ENCODE measurements around the gene OR6K3.

OR6K3 gene

DNA sequence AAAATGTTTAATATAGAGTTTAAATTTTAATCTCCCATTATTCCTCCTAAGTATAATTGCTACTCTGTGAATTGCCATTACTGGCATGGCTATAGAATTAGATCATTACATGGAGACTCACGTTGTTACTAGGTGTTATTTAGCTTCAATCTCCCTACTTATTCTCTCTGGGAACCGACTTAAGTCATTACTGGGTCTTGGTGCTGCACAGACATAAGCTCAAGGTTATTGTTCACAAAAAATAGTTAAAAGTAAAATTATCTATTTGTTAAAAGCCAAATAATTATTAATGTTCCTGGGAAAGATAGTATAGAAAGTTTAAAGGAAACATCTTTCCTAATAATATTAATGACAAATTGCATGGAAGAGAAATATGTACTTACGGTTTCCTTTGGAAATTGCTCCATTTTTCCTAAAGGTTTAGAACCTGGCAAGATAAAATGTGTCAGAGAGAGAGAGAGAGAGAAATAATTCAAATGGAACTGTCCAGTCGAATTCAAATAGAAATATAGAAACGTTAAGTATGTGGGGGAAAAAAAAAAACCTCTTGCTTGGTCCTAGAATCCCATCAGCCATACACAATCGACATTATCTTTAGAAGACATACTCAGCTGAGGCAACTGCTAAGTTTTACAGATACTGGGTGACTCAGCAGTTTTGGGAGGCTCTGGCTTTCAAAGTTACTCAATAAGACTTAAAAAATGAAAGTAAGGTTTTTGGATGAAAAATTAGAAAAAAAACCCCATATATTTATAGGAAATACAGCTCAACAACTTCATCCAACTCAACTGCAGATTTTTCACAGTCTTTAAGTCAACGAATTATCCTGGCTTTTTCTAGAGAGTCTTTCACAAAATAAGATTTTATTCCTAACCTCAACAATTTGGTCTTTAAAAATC, 34.2 kb downstream of the OR6K3 start, which contains the start of gene SPTA1:
TSS of gene SPTA1 (minus strand) at position 605 of the 899 bp plus-strand sequence. CDS start at position 407, 198 bp downstream.
- peak; percentile 63 for DNase-seq

DNA sequence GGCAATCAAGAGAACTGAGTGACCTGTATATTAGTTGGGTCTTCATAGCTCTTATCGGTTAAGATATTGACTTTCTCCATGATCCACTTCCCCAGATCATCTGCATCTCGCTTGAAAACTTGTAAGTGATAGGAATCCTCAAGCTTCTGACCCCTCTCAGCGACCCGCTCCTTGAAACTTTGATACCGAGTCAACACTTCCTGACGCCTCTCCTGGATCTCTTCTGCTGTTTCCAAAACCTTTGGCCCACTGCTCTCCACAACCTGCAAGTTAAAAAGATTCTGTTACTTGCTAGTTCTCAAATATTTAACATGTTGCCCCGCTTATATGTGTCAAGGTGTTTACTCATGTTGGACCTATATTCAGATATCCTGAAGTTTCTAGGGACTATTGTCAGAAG, 35.4 kb downstream of the OR6K3 start:
- DNase-seq, result no peak

DNA sequence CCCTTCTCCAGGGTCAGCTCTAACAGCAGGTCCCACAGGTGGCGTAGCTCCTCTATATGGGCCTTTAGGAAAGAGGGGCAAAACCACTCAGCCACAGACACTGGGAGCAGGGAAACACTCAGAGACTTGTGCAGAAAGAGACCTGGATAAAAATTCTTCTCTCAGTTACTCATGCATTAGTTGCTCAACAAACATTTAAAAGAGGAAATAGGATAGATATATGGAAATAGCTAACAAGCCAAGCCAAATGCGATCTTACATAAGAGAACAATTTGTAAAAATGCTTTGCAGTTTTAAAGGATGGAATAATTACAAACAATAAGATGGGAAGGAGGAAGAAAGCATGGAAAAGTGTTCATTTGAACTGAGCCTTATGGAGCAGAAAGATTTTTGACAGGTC, 38.9 kb downstream of the OR6K3 start:
- peak; percentile 56 for DNase-seq

DNA sequence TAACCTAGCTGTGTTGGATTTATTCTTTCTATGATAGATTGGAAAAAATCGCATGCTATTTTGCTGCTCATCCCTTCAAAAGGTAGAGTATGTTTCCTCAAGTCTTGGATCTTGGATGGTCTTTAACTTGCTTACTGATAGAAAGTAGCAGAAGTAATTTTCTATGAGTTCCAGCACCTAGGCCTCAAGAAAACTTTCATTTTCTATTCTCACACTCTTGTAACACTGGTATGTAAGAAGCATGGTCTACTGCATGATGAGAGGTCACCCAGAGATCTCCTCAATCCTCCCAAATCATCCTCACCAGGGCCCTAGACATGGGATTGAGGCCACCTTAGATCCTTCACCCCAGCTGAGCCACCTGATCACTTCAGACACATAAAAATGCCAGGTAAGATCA, 41.2 kb downstream of the OR6K3 start:
- DNase-seq, result no peak

DNA sequence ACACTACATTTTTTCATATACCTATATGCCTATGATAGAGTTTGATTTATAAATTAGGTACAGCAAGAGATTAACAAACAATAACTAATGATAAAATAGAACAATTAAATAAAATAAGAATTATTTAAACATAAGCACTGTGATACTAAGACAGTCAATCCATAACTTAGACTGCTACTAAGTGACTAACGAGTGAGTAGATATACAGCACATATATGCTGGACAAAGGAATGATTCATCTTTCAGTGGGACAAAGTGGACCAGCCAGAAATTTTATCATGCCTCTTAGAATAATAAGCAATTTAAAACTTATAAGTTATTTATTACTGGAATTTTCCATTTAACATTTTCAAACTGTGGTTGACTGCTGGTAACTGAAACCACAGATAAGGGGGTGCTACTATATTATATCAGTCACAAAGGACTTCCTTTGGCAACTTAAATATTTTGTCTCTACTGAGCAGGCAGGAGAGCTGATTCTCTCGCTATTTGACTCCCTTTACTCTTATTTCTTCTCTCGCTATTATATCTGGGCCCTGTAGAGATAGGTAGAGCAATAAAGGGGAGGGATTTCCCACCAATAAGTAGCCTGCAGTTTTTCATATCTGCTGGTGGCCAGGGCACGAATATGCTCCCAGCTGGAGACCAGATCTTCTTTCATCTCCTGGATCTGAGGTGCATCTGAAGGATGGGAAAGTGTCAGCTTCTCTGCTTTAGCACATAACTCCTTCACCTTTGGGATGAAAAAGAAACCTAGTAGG, 44.8 kb downstream of the OR6K3 start:
- DNase-seq, result peak; percentile 5

DNA sequence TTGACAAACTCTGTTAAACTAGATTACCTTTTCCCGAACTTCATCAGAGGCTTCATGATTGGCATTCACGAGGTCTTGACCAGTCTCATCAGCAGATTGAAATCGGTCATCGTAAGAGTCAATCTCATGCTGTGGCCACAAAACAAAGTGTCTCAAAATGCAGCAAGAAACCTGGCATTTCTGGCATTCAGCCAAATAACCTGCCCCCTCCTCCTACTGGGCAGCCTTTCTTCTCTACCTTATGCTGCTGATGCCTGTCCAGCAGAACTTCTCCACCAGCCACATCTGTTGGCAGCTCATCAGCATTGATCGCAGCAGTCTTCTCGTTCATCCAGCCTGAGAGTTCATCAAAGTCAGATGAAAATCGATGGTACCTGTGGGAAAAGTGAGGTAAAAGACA, 46.2 kb downstream of the OR6K3 start:
- DNase-seq, result no peak
